ENCODE measurements around the gene PARP6.
A peak's percentile ranks its signal among the peaks of the same experiment; 100 is the strongest.

The PARP6 gene

GRCh38 chr15:72289597-72290325 lies 17.4 kb upstream of the PARP6 start:
- no peak for TF ChIP-seq CTCF (IDR thresholded peaks at IDR 0.05; ENCODE audit: extremely low read depth, insufficient read depth, missing control alignments)
- DNase-seq (ENCODE audit: low spot score): no peak
- in situ Hi-C loops (cut with MboI; ENCODE audit: low pct_unique_long_range_greater_than_20kb, low sequenced_read_pairs, unreplicated experiment): no loop called here

DNA sequence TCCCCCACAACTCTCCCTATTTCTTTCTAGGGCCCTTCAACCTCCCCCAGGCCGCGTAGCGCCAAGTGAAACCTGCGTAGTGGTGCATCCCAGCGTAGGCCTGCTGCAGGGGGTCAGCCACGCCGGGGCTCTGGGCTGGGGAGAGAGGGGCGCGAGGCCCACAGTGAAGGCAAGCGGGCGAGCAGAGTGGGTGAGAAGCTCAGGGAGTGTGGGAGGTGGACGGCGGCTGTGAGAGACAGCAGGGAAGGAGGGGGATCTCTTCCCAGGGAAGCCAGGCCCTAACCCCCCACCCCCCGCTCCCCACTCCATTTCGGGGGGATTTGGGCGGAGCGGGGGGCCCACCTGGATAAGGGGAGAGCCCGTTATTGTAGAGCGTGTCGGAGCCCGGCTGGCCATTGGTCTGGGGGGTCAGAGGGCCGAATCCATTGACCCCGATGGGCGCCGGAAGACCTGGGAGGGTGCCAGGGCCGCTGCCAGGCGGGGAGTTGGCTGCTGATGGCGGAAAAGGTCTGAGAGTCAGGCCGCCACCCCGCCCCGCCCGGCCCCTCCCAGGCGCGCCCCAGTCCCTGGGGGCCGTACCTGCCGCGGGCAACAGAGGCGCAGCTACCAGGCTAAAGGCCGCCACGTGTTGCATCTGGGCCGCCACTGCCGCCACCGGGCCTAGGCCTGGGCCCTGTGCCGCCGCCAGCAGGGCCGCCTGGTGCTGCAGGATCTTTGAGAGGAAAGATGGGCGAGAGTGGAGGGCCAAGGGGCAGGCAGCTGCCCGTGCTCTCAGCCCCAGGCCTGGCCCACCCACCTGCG lies 16.6 kb upstream of the PARP6 start:
- in situ Hi-C loops (cut with MboI; ENCODE audit: low pct_unique_long_range_greater_than_20kb, low sequenced_read_pairs, unreplicated experiment): no loop called here
- DNase-seq (ENCODE audit: low spot score): no peak

GRCh38 chr15:72285927-72286516 lies 13.7 kb upstream of the PARP6 start:
- peak; percentile 52 for TF ChIP-seq CTCF (IDR thresholded peaks at IDR 0.05; ENCODE audit: extremely low read depth, insufficient read depth, missing control alignments)
- in situ Hi-C loops (cut with MboI; ENCODE audit: low pct_unique_long_range_greater_than_20kb, low sequenced_read_pairs, unreplicated experiment): no loop called here
- DNase-seq (ENCODE audit: low spot score): no peak

More for the DNA sequence above, 16.6 kb upstream of the PARP6 start:
- TF ChIP-seq CTCF (IDR thresholded peaks at IDR 0.05; ENCODE audit: extremely low read depth, insufficient read depth, missing control alignments): no peak

DNA sequence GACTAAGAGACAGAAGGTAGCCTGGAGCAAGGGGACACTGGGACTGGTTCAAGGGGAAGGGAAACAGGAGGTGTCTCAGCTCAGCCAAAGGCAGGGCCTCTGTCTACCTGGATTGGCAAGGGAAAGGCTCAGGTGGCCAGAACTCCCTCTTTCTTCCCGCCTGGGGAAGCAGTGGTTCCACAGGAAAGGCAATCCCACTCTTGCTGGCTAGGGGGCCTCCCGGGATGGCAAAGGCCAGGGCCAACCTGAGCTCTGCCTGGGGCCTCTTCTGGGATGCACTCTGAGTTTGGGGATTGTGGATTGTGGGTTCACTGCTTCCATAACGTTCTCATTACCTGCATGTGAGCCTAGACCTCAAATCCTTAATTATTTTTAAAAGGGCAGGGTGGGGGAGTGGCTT lies 13.0 kb upstream of the PARP6 start:
- in situ Hi-C loops (cut with MboI; ENCODE audit: low pct_unique_long_range_greater_than_20kb, low sequenced_read_pairs, unreplicated experiment): no loop called here
- no peak for TF ChIP-seq CTCF (IDR thresholded peaks at IDR 0.05; ENCODE audit: extremely low read depth, insufficient read depth, missing control alignments)
- DNase-seq (ENCODE audit: low spot score): no peak

DNA sequence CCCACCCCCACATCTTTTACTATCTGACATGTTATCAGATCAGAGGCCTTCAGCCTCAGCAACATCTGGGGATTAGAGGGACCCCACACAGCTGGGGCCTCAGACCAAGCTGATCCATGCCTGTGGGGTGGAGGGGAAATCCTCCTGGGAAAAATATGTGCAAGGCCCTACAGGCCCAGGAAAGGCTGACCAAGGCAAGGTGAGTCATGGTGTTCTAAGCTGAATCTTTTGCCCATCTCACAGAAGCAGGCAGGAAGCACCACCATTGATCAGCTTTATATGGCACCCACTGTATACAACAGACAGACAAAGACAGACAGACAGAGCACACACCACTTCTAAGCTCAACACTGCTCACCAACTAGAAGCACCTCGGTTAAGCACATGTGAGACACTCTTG lies 12.4 kb upstream of the PARP6 start:
- DNase-seq (ENCODE audit: low spot score): no peak
- no peak for TF ChIP-seq CTCF (IDR thresholded peaks at IDR 0.05; ENCODE audit: extremely low read depth, insufficient read depth, missing control alignments)
- in situ Hi-C loops (cut with MboI; ENCODE audit: low pct_unique_long_range_greater_than_20kb, low sequenced_read_pairs, unreplicated experiment): no loop called here

- no peak for TF ChIP-seq CTCF (IDR thresholded peaks at IDR 0.05; ENCODE audit: extremely low read depth, insufficient read depth, missing control alignments)
- DNase-seq (ENCODE audit: low spot score): peak; percentile 40
- in situ Hi-C loops (cut with MboI; ENCODE audit: low pct_unique_long_range_greater_than_20kb, low sequenced_read_pairs, unreplicated experiment): no loop called here
These were observed 9.4 kb upstream of the PARP6 start for GRCh38 chr15:72281713-72282112.
